Middle frontal gyrus (tissue), 1 donor: ENCODE results near the gene TSPAN5.
"Not testable (repeated sequence)": the region's sequence is repeated elsewhere in the genome, so short reads cannot be mapped to it uniquely, and the experiment has no call there.

Source experiments
- DNase-seq: peaks from one replicate; pipeline ENCODE4 v3.0.0-alpha.2; 2015; ENCODE audit warnings: low spot score; ENCODE audit errors: extremely low spot score

TSPAN5 gene

DNA sequence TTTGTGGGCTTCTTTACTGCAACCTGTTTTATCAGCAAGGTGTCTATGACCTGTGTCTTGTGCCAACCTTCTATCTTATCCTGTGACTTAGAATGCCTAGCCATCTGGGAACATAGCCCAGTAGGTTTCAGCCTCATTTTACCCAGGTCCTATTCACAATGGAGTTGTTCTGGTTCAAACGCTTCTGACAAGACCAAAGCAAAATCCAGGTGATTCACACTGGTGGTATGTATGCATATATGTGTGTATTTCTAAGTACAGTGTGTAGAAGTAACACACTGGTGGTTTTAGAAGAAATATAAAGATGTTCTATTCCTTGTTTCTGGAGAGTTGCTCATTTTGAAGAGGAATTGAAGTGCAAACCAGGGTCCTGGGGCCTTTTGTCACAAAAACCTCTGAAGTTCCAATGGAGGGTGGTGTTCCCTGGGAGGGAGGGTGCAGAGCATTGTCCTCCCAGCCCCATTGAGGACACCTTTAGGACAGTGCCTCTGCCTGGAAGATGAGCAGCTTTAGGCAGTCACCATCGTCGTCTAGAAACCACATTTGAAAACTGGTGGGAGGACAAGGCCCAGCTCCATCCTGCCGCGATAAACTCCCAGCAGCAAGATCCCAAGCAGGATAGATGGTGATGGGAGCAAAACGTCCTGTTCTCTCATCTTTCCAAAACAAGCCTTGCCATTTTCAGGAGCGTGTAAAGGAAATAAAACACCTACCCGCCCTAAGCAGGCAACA is 191.4 kb downstream of the TSPAN5 start:
- no peak for DNase-seq

DNA sequence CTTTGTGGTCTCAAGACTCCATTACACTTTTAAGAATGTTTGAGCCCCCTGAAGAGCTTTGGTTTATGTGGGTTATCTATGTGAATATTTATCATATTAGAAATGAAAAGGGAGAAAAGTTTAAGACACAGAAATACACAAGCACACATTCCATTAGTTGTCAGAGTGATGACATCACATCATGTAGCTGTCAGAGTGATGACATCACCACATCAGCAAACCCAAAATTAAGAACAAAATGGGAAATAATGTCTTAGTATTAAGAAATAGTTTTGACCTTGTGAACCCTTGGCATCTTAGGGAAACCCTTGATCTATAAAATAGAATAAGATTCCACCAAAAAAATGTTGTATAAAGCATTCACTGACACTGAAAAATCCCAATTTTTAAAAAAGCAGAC is 195.9 kb downstream of the TSPAN5 start:
- DNase-seq: no peak

DNA sequence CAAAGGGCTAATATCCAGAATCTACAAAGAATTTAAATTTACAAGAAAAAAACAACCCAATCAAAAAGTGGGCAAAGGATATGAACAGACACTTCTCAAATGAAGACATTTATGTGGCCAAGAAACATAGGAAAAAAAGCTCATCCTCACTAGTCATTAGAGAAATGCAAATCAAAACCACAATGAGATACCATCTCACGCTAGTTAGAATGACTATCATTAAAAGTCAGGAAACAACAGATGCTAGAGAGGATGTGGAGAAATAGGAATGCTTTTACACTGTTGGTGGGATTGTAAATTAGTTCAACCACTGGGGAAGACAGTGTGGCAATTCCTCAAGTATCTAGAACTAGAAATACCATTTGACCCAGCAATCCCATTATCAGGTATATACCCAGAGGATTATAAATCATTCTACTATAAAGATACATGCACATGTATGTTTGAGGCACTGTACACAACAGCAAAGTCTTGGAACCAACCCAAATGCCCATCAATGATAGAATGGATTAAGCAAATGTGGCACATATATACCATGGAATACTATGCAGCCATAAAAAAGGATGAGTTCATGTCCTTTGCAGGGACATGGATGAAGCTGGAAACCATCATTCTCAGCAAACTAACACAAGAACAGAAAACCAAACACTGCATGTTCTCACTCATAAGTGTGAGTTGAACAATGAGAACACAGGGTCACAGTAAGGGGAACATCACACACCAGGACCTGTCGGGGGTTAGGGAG is 197.1 kb downstream of the TSPAN5 start:
- DNase-seq: not testable (repeated sequence)

DNA sequence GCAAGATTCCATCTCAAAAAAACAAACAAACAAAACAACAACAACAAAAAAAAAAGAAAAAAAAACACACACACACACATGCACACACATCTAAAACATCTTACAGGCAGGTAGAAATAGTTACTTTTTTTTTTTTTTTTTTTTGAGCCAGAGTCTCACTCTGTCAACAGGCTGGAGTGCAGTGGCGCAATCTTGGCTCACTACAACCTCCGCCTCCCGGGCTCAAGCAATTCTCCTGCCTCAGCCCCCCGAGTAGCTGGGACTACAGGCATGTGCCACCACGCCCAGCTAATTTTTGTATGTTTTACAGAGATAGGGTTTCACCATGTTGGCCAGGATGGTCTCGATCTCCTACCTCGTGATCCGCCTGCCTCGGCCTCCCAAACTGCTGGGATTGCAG is 201.0 kb downstream of the TSPAN5 start:
- DNase-seq: not testable (repeated sequence)

DNA sequence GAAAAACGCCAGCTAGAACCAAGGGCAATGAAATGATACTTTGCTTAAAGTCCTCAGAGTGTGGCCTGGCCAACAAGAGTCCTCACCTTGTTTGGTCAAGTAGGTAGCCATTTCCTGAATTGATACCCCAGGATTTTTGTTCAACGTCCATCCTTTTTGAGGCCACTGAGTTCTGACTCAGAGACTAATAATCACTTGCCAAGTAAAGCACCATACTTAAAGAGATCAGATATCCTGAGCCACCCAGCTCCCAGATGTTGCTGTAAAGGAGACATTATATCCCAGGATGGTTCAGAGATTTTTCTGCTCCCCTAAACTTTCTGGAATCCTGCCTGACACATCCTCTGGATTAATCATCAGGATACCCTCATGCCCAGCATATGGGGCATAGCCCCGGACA is 206.3 kb downstream of the TSPAN5 start:
- no peak for DNase-seq

DNA sequence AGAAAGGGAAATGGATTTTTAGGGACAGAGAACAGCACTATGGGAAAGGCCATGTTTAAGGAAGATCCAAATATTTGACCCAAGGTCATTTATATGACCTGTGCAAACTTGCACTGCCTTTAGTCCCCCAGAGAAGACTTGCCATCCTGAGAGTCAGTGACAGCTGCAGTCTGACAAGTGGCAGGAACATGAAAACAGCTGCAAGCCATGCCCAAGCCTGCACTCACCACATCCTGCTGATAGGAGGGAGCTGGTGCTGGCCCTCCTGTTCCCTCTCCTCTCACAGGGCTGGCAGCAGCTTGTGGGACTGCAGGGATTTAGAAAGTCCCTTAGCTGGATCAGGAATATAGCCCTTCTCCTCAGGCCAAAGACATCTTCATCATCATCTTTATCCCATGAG is 209.5 kb downstream of the TSPAN5 start:
- no peak for DNase-seq

DNA sequence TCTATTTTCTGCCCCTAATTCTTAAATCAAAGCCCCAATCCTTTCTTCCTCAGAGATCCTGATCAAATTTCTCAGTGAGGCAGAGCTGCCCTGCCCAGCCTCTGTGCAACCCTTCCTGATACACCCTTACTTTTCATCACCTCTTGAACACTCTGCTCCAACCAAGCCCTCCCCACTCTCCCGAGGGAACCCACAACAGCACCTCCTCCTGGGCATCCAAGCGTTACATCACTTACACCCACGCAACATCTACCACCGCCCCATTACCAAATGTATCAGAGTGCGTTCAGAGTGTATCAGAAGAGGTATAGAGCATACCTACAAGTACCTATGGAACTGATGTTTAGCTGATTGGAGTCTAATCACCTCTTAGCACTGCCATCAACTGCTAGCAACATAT is 210.8 kb downstream of the TSPAN5 start:
- no peak for DNase-seq

DNA sequence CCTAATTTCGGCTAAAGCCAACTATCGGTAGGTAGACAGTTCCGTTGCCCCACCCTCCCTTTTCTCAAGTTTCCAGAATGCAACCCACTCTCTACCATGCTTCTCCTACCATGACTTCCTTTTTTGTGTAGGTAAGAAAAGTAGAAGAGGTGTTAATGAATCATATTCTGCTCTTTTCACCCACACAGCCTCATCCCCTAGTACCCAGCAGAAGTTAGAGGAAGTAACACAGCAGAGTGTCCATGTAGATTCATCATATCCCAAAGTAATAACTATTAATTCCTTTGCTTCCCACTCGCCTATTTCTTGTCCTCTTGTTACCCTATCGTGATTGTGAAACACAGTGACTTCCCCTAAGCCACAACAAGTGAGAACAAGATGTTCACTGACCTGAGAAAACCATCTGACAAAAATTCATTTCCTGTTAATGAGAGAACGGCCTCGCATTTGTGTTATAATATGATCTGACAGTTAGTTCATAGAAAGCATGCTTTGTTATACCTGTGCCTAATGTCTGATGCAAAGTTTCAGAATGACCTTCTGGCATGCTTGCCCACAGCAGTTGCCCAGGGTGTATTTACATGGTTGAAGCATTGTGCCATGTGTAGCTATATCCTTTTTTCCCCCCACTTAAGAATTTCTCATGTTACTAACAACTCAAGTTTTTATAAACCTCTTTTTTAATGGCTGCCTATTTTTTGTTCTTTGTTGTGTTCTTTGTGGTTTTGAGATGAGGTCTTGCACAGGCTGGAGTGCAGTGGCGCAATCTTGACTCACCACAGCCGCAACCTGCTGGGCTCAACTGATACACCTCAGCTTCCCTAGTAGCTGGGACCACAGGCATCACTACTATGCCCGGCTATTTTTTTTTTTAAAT is 211.7 kb downstream of the TSPAN5 start:
- DNase-seq: no peak

DNA sequence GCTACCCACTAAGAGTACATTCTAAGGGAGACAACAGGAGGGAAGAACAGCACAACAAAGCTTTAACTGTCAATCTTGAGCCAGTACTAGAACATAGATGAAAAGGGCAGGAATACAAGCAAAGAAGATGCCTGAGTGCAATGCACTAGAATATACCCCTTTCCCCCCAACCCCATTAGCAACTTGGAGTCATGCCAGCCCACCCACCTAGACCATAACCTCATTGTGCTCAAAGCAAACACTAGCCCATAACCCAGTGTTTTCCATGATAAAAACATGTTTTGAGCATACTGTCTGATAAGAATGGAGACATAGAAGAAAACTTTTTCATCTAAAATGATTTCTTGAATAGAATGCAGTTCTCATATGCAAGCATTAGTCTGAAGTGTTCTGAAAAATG is 214.0 kb downstream of the TSPAN5 start:
- DNase-seq: no peak

DNA sequence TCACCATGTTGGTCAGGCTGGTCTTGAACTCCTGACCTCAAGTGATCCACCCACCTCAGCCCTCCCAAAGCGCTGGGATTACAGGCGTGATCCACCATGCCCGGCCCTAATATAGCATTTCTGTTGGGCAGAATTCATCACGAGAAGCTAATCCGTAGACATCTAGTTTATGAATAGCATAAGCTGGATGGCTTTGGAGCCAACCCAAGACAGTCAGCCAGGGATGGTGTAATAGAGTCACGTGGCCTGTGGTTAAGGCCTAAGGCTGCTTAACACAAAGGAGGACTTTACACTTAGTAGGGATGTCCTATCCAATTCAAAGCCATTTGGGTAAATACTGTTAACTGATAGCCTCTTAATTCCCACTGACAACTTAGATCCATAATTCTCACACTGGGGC is 223.6 kb downstream of the TSPAN5 start:
- DNase-seq: no peak

DNA sequence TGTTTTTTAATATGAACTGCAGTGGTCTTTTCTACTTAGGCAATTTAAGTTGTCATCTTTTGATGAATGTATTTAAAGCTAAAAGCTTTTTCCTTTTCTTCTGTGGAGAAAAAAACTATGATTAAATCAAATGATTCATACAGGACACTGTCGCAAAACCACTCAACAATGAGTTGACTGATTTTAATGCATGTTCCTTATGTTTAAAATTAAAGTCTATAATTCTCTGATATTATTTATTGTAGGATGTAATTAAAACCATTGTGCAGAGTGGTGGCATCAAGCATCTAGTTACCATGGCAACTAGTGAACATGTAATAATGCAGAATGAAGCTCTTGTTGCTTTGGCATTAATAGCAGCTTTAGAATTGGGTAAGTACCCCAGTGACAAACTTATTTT is 224.7 kb downstream of the TSPAN5 start:
- DNase-seq: no peak

DNA sequence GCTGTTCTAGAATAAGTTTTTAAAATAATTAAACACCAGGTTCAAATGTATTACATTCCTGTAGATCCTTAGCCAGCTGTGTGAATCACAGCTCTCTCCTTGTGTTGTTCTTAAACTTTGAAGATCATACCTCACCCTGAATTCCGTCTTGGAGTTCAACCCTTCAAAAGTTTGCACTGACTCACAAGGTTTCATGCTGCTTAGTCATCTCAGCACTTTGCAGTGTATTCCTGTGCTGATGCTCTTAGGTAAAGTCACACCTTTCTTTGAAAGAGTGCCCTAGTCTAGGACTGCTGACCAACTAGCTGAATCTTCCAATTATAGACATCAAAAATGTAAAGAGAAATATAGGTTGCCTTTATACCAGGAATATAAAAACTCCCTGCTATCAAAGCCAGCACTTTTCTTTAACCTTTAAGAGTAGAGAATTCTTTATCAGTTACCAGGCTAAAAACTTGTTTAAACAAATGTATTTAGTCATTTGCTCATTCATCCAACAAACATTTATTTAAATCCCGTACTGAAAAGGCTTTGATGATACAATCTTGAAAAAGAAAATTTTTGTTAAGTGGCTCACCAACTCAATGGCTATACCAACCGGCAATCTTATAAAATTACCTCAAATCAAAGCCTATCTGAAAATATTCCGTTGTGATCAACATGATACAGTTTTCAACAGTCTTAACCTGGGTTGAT is 227.6 kb downstream of the TSPAN5 start:
- no peak for DNase-seq

DNA sequence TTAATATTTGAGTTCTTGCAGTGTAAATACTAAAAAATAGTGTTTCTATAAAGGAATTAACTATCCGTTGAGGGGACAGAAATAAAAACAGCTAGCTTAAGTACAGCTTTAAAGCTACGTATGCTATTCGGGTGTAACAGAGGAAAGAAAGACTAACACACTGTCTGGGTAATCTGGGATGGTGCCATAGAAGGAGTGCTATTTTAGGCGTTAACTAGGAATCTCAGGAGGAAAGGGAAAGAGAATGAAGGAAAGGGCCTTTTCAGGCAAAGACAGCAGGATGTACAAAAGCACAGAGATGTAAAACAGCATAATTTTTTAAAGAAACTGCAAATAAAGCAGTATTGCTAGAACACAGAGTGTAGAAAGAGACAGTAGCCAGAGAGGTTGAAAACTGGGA is 235.4 kb downstream of the TSPAN5 start:
- peak; percentile 36 for DNase-seq

DNA sequence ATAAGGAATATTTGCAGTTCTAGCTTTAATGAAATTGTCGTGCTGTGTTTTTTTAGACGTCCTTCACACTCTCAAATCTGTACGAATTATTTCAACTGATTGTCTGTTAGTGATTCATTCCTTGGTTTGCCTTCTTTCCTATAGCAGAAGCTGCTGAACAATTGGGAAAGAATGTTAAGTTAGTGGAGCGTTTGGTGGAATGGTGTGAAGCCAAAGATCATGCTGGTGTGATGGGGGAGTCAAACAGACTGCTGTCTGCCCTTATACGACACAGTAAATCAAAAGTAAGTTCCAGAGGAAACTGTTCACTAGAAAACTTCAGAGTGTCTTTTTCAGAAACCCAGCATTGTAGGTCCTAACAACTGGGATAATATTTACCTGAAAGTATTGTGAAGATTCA is 237.3 kb downstream of the TSPAN5 start:
- DNase-seq: no peak
